ENCODE measurements around the gene SDHA.
A peak's percentile ranks its signal among the peaks of the same experiment; 100 is the strongest.
"Not testable (repeated sequence)": the region's sequence is repeated elsewhere in the genome, so short reads cannot be mapped to it uniquely, and the experiment has no call there.

SDHA gene

DNA sequence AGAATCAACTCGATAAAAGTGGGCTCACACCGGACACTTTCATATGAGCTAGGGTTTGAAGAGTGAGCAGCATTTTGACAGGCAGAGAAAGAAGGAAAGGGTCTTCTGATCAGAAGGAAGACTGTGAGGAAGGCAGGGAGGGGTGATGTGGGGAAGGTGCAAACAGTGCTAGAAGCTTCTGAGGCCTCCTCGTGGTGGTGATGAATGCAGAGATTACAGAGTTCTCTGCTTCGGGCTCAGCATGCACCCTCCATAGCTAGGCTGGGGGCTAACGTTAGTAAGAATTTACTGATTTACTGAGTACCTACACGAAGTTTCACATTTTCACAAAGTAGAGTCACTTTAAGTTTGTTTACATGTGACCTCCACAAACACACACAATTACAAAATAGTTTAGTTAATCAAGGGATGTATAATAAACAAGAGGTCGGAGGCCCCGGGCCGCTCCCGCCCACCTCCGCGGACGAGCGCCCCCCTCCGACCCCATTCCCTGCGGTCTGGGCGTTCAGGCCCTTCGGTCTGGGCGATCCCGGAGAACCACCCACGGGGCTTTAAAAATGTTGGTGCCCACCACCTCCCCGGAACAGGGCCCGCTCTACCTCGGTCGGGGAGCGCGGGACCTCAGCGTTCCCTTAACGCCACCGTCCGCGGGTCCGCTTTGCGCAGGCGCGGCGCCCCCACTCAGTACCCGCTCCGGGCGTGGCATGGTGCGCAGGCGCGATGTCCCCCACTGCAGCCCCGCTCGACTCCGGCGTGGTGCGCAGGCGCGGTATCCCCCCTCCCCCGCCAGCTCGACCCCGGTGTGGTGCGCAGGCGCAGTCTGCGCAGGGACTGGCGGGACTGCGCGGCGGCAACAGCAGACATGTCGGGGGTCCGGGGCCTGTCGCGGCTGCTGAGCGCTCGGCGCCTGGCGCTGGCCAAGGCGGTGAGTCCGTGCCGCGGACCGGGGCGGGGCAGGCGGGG is at the start of gene SDHA, which contains the start of gene CCDC127:
Gene SDHA, plus strand, starts transcription at position 827 of the 963 bp plus-strand sequence. Its CDS starts 36 bp downstream, at position 863.
Gene CCDC127, minus strand, starts transcription at position 660 of the 963 bp plus-strand sequence. CDS start 1,304 bp downstream, outside the sequence.
- H3K4me3 Mint-ChIP-seq, result peak within 1 kb of the TSS; percentile 94
- H3K27me3 Mint-ChIP-seq (ENCODE audit: low read depth); H3K9me3 Mint-ChIP-seq: not testable (repeated sequence)
- peaks cover 44% of the 10 kb centered on the region for H3K4me1 Mint-ChIP-seq (ENCODE audit: low read depth)
- peak within 1 kb of the TSS; percentile 92 for H3K27ac Mint-ChIP-seq
- peaks cover 15% of the 10 kb centered on the region for H3K36me3 Mint-ChIP-seq (ENCODE audit: low read depth)

DNA sequence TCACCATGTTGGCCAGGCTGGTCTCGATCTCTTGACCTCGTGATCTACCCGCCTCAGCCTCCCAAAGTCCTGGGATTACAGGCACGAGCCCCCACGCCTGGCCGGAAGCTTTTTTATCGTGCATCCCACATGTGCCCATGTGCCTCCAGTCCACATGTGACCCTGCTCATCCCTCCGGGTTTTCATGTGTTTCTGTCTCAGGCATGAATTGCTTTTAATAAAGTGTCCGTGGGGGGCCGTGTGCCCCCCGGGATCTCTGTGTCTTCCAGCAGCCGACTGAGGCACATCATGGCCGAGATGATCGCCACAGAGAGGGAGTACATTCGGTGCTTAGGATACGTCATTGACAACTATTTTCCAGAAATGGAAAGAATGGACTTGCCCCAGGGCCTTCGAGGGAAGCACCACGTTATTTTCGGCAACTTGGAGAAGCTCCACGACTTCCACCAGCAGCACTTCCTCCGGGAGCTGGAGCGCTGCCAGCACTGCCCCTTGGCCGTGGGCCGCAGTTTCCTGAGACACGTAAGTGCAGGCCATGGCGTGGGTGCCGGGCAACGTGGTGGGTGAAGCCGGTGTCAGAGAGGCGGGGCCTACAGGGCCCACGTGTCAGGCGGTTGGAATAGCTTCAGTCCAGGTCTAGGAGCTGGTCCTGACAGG is 48.9 kb upstream of the SDHA start:
- H3K9me3 Mint-ChIP-seq, result no peaks in the 10 kb centered on the region
- no peaks in the 10 kb centered on the region for H3K36me3 Mint-ChIP-seq (ENCODE audit: low read depth)
- no peak overlapping the region for H3K4me3 Mint-ChIP-seq
- no peaks in the 10 kb centered on the region for H3K27me3 Mint-ChIP-seq (ENCODE audit: low read depth)
- H3K27ac Mint-ChIP-seq, result no peak overlapping the region
- no peaks in the 10 kb centered on the region for H3K4me1 Mint-ChIP-seq (ENCODE audit: low read depth)

DNA sequence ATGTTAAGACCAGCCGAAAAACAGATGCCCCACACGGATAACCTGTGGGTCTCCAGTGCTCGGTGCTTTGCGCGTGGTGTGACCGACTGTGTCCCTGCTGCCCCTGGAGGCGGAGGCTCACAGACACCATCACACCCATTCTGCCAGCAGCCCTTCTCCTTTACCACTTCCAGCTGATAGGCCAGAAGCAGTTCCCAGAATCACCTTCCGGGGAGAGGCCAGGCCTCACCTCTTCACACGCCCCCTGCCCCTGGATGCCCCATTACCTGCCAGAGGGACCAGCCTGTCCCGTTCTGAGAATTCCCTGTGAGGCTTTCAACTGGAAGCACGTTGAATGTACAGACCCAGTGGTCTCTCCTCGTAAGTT is 48.4 kb upstream of the SDHA start:
- H3K4me1 Mint-ChIP-seq (ENCODE audit: low read depth), result no peaks in the 10 kb centered on the region
- H3K9me3 Mint-ChIP-seq, result no peaks in the 10 kb centered on the region
- H3K36me3 Mint-ChIP-seq (ENCODE audit: low read depth), result no peaks in the 10 kb centered on the region
- H3K4me3 Mint-ChIP-seq, result no peak overlapping the region
- H3K27me3 Mint-ChIP-seq (ENCODE audit: low read depth), result no peaks in the 10 kb centered on the region
- no peak overlapping the region for H3K27ac Mint-ChIP-seq

DNA sequence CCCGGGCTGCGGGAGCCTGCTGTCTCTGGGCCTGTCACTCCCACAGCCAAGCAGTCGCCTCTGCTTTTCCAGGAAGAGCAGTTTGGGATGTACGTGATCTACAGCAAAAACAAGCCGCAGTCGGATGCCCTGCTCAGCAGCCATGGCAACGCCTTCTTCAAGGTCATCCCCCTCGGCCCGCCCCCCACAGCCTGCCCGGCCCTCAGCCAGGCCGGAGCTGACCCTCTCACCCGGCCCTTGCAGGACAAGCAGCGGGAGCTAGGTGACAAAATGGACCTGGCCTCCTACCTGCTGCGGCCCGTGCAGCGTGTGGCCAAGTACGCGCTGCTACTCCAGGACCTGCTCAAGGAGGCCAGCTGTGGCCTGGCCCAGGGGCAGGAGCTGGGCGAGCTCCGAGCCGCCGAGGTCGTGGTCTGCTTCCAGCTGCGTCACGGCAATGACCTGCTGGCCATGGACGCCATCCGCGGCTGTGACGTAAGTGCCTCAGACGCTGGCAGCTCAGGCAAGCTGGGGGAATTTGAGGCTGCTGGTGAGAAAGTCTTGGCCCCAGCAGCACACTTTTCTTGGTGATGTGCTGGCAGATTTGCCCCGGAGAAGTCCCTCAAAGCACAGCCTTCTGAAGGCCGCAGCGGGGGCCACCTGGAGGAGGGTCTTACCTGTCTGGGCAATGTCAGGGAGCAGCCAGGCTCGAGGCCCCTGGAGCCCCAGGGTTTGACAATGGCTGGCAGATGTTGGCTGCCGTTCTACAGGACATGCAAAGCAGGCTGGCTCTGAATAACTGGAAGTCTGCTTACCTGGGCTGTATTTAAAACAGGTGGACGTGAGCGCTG is 46.9 kb upstream of the SDHA start:
- Mint-ChIP-seq H3K27me3 (ENCODE audit: low read depth) (no peaks in the 10 kb centered on the region), H3K9me3 (no peaks in the 10 kb centered on the region), H3K36me3 (ENCODE audit: low read depth) (no peaks in the 10 kb centered on the region), H3K27ac (no peak overlapping the region), H3K4me1 (ENCODE audit: low read depth) (no peaks in the 10 kb centered on the region), H3K4me3 (no peak overlapping the region)

DNA sequence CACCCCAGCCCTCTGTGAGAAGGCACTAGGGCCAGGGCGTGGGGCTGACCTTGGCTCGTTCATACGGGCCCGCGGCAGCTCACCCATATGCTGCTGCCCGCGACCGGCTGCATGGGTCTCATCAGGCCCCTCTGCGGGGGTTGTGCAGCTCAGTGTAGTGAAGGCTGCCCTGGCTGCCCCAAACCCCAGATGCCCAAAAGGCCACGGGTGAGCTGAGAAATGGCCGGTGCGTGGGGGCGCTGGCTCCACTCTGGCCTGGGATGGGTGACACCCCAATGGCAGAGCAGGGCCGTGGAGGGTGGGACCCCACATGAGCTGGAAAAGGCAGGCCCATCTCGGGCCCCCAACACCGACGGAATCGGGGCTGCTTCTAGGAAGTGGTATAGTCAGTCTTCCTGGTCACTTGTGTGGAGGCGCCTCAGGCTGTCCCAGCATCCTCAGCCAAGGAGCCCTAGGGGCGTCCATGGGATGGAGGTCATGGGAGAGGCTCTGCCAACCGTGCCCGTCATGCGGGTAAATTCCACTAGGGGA is 46.3 kb upstream of the SDHA start:
- Mint-ChIP-seq H3K36me3 (ENCODE audit: low read depth) (no peaks in the 10 kb centered on the region), H3K27me3 (ENCODE audit: low read depth) (no peaks in the 10 kb centered on the region), H3K4me3 (no peak overlapping the region), H3K9me3 (no peaks in the 10 kb centered on the region), H3K27ac (no peak overlapping the region), H3K4me1 (ENCODE audit: low read depth) (no peaks in the 10 kb centered on the region)

DNA sequence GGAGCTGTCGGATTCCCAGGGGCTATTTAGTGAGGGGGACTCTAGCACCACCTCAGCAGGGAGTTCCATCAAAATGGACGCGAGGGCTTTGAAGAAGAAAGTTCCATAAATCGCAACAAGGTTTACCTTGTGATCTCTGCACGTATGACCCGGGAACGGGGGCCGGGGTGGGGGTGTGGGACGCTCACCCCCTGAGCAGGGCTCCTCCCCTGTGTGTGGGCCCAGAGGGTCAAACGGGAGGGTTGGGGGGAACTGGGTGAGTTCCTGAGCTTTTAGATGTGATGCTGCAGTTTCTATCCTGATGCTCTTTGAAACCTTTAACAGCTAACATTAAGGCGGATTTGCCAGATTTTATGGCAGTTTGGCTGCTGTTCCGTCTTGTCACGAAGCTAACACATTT is 45.7 kb upstream of the SDHA start:
- H3K27me3 Mint-ChIP-seq (ENCODE audit: low read depth), result no peaks in the 10 kb centered on the region
- H3K4me3 Mint-ChIP-seq, result no peak overlapping the region
- H3K27ac Mint-ChIP-seq, result no peak overlapping the region
- no peaks in the 10 kb centered on the region for H3K4me1 Mint-ChIP-seq (ENCODE audit: low read depth)
- no peaks in the 10 kb centered on the region for H3K9me3 Mint-ChIP-seq
- H3K36me3 Mint-ChIP-seq (ENCODE audit: low read depth), result no peaks in the 10 kb centered on the region

DNA sequence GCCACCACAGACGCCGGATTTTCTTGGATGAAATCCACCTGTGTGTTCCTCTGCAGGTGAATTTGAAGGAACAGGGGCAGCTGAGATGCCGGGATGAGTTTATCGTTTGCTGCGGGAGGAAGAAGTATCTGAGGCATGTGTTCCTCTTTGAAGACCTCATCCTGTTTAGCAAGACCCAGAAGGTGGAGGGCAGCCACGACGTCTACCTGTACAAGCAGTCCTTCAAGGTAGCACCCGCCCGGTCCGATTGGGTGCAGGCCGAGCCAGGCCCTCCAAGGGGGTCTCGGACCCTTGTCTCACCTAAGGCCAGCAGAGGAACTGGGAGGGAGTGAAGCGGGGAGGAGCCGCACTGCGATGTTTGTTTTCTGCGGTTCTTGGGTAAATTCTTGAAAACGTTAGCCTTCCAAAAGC is 45.3 kb upstream of the SDHA start:
- no peaks in the 10 kb centered on the region for H3K36me3 Mint-ChIP-seq (ENCODE audit: low read depth)
- no peaks in the 10 kb centered on the region for H3K4me1 Mint-ChIP-seq (ENCODE audit: low read depth)
- H3K9me3 Mint-ChIP-seq, result no peaks in the 10 kb centered on the region
- H3K27me3 Mint-ChIP-seq (ENCODE audit: low read depth), result no peaks in the 10 kb centered on the region
- H3K27ac Mint-ChIP-seq, result no peak overlapping the region
- H3K4me3 Mint-ChIP-seq, result no peak overlapping the region

DNA sequence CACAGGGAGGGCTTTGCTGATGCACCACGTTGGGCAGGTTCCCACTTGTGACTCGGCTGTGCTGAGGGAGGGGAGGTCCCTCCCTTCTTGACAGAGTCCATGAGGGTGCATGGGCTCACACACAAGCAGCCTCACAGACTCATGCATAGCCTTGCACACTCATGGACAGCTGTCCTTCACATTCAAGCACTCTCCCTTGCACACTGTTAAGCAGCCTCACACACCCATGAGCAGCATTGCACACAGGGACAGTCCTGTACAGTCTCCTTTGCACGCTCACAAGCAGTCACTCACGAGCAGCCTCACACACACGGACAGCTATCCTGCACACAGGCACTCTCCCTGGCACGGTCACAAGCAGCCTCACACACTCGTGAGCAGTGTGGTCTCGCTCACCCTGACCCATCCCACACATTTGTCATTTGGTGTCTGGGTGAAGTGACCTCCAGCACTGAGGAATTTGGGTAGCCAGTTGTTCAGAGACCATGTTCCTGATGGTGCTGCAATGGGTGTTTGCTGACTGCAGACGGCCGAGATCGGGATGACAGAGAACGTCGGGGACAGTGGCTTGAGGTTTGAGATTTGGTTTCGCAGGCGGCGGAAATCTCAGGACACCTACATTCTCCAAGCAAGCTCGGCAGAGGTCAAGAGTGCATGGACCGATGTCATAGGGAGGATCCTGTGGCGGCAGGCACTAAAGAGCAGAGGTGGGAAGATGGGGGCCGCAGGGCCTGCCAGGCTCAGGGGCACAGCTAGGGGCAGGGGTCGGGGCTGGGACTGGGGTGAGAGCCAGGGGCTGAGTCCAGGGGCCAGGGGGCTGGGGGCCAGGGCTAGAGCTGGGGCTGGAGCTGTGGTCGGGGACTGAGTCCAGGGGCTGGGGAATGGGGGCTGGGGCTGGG is 44.5 kb upstream of the SDHA start:
- H3K27me3 Mint-ChIP-seq (ENCODE audit: low read depth), result no peaks in the 10 kb centered on the region
- H3K4me3 Mint-ChIP-seq, result no peak overlapping the region
- H3K27ac Mint-ChIP-seq, result no peak overlapping the region
- no peaks in the 10 kb centered on the region for H3K4me1 Mint-ChIP-seq (ENCODE audit: low read depth)
- H3K36me3 Mint-ChIP-seq (ENCODE audit: low read depth), result no peaks in the 10 kb centered on the region
- H3K9me3 Mint-ChIP-seq, result no peaks in the 10 kb centered on the region

DNA sequence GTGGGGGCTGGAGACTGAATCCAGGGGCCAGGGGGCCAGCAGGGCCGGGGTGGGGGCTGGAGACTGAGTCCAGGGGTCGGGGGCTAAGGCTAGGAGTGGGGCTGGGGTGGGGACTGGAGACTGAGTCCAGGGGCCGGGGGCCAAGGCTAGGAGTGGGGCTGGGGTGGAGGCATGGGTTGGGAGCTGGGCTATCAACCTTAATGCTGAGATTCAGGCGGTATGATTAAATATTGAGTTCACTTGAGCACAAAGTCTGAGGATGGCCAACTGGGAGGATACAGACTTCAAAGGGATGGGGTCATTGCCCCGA is 43.9 kb upstream of the SDHA start:
- Mint-ChIP-seq H3K4me3 (no peak overlapping the region), H3K9me3 (no peaks in the 10 kb centered on the region)

DNA sequence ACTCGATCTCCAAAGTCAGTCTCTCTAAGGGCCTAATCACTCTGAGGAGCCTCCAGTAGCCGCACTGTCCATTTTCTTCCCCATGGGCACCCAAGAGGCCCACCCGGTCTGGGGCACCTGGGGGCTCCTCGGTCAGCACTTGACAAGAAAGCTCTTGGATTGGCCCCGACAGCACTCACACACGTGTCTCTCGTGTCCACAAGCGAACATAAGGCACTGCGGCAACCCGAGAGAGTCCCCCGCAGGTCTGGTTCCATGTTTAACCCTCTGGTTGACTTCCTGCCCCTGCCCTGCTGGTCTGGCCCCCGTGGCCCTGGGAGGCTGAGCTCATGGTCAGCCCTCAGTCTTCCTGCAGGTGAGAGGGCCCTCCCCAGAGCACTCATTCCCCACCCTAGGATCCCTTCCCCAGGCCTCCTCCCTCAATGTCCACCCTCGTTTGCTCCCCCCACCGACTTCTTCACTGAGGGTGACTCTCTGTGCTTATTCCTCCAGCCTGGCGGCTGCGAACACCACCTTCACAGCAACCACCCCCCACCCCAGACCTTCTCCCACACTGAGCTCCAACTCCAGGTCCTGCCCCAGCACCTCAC is 43.1 kb upstream of the SDHA start:
- Mint-ChIP-seq H3K4me3 (no peak overlapping the region), H3K4me1 (ENCODE audit: low read depth) (no peaks in the 10 kb centered on the region), H3K27me3 (ENCODE audit: low read depth) (no peaks in the 10 kb centered on the region), H3K36me3 (ENCODE audit: low read depth) (no peaks in the 10 kb centered on the region), H3K9me3 (no peaks in the 10 kb centered on the region), H3K27ac (no peak overlapping the region)

More for the DNA sequence above, 43.9 kb upstream of the SDHA start:
- Mint-ChIP-seq H3K27me3 (ENCODE audit: low read depth) (no peaks in the 10 kb centered on the region), H3K36me3 (ENCODE audit: low read depth) (no peaks in the 10 kb centered on the region), H3K27ac (no peak overlapping the region), H3K4me1 (ENCODE audit: low read depth) (no peaks in the 10 kb centered on the region)

DNA sequence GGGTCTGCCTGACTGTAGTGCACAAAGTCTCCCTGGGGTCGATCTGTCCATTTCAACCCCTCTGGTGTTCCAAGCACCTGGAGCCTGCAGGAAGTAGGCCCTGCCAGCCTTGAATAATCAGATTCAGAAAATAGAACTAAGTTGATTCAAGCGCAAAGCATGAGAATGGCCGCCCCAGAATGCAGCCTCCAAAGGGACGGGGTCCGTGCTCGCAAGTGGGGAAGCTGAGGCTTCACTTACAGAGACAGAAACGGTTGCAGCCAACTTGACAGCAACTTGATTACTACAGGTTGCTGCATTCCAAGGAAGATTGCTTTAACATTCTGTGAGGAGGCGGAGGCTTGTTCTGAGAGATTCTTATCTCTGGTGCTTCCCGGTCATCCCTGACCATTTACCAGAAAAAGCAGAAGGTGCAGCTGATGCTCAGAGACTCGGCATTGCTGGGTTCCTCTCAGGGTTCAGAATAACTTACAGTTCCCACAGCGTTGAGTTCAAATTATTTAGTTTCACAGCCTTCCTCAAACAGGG is 41.8 kb upstream of the SDHA start:
- Mint-ChIP-seq H3K36me3 (ENCODE audit: low read depth) (no peaks in the 10 kb centered on the region), H3K27me3 (ENCODE audit: low read depth) (no peaks in the 10 kb centered on the region), H3K4me3 (no peak overlapping the region), H3K27ac (no peak overlapping the region), H3K9me3 (no peaks in the 10 kb centered on the region), H3K4me1 (ENCODE audit: low read depth) (no peaks in the 10 kb centered on the region)

DNA sequence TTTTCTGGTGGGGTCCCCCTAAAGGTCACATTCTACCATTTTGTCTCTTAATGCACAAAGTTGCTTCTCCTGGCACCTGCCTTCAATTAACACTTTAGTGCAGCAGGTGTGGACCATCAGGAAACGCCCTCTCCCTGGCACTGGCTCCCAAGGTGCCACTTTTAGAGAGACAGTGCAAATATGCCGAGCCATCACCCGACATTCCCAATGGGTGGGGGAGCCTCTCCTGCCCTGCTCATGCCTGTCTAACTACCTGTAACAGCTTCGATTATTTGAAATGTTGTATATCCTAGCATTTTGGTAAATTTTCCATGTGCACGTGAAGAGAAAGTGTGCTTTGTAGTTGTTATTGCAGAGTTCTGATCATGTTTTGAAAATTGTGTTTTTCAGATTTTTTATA is 40.0 kb upstream of the SDHA start:
- Mint-ChIP-seq H3K4me3 (no peak overlapping the region), H3K27me3 (ENCODE audit: low read depth) (no peaks in the 10 kb centered on the region), H3K9me3 (no peaks in the 10 kb centered on the region), H3K4me1 (ENCODE audit: low read depth) (no peaks in the 10 kb centered on the region), H3K27ac (no peak overlapping the region), H3K36me3 (ENCODE audit: low read depth) (no peaks in the 10 kb centered on the region)

DNA sequence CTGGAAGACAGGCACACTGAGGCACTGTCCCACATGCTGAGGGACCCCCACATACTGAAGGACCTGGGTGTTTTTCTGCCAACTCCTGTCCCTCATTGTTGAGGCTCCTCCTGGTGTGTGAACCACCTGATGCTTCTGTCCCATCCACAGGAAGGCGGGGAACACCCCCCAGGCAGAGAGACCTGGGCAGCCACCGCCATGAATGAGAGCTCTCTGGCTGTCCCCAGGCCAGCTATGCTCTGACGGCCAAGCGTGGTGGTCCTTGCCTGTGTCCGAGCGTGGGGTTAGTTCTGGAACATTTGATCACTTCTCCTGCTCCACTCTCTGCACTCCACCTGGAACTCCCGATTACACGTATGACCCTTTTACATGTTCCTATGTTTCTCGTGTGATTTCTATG is 38.7 kb upstream of the SDHA start:
- Mint-ChIP-seq H3K4me3 (no peak overlapping the region), H3K27ac (no peak overlapping the region), H3K36me3 (ENCODE audit: low read depth) (no peaks in the 10 kb centered on the region), H3K4me1 (ENCODE audit: low read depth) (no peaks in the 10 kb centered on the region), H3K27me3 (ENCODE audit: low read depth) (no peaks in the 10 kb centered on the region), H3K9me3 (no peaks in the 10 kb centered on the region)

Data from T-helper 1 cell treated with Interleukin-12 subunit alpha and Interleukin-12 subunit beta and Interleukin-4 antibody, amounts not matched to agents 30 μg/mL and 1 μg/mL, for 36 hours (primary cell).